AG20443 (cell line): ENCODE results near the gene BMPR2.
"Not testable (repeated sequence)": the region's sequence is repeated elsewhere in the genome, so short reads cannot be mapped to it uniquely, and the experiment has no call there.

Source experiments
- DNase-seq: peaks from one replicate; pipeline ENCODE4 v3.0.0; 2012; ENCODE audit warnings: low spot score, mixed read lengths

BMPR2 gene

GRCh38 chr2:202452744-202453143 lies 76.6 kb downstream of the BMPR2 start:
- DNase-seq: no peak

- DNase-seq: no peak
Observed at GRCh38 chr2:202454536-202454935, 78.4 kb downstream of the BMPR2 start.

DNA sequence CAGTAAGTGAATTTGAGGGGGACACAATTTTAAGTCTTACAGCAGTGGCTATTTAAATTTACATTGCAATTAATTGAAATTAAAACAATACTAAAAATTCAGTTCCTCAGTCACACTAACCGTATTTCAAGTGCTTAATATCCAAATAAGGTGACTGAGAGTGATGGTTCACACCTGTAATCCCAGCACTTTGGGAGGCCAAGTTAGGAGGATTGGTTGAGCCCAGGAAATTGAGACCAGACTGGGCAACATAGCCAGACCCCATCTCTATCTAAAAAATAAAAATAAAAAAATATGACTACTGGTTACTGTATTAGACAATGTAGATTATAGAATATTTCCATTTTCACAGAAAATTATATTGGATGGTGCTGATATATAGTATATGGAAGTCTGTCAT lies 79.0 kb downstream of the BMPR2 start:
- no peak for DNase-seq

DNA sequence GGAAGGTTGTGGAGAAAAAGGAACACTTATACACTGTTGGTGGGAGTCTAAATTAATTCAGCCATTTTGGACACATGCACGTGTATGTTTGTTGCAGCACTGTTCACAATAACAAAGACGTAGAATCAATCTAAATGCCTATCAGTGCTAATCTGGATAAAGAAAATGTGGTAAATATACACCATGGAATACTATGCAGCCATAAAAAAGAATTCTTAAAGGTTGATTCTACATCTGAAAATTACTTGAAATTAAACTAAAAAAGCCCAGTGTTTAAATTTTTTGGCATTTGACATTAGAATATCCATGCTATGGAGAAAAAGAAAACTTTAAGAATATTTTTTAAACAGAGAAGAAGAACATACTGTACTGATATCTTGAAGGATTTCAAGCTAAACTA lies 84.0 kb downstream of the BMPR2 start:
- DNase-seq: no peak

- no peak for DNase-seq
Observed at GRCh38 chr2:202479090-202479489, 103.0 kb downstream of the BMPR2 start.

- DNase-seq: no peak
Observed at GRCh38 chr2:202479610-202480009, 103.5 kb downstream of the BMPR2 start.

GRCh38 chr2:202486351-202486750 lies 110.2 kb downstream of the BMPR2 start:
- DNase-seq: no peak

- DNase-seq: no peak
Observed at GRCh38 chr2:202488671-202489070, 112.5 kb downstream of the BMPR2 start.

DNA sequence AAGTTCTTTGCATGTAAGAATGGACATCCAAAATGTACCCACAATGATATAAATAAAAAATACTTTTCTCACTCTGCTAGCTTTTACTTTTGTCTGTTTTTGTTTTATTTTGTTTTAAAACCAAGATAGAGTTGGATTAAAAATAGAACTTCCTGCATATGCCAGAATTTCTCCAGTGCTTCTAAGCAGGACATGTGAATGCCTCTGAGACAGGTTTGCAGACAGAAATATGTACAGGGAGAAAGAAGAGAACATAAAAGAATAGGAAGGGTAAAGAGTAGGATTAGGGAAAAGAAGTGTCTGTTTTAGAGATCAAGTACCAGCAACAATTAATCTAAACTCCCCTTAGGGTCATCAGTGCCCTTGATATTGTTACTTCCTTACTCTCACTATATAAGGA lies 114.4 kb downstream of the BMPR2 start:
- DNase-seq: no peak

GRCh38 chr2:202491514-202491913 lies 115.4 kb downstream of the BMPR2 start:
- no peak for DNase-seq

GRCh38 chr2:202494300-202495229 lies 118.4 kb downstream of the BMPR2 start:
- peak; percentile 52 for DNase-seq

- DNase-seq: no peak
Observed at GRCh38 chr2:202495230-202495604, 119.1 kb downstream of the BMPR2 start.

DNA sequence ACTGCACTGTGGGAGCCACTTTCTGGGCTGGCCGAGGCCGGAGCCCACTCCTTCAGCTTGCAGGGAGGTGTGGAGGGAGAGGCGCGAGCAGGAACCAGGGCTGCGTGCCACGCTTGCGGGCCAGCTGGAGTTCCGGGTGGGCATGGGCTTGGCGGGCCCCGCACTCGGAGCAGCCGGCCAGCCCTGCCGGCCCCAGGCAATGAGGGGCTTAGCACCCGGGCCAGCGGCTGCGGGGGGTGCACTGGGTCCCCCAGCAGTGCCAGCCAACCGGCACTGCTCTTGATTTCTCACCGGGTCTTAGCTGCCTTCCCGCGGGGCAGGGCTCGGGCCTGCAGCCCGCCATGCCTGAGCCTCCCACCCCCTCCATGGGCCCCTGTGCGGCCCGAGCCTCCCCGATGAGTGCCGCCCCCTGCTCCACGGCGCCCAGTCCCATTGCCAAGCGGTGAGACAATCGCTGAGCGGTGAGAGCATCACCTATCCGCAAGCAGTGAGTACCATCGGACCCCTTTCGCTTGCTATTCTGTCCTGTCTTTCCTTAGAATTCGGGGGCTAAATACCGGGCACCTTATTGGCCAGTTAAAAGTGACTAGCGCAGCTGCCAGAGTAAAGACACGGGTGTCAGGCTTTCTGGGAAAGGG lies 120.8 kb downstream of the BMPR2 start:
- DNase-seq: not testable (repeated sequence)

DNA sequence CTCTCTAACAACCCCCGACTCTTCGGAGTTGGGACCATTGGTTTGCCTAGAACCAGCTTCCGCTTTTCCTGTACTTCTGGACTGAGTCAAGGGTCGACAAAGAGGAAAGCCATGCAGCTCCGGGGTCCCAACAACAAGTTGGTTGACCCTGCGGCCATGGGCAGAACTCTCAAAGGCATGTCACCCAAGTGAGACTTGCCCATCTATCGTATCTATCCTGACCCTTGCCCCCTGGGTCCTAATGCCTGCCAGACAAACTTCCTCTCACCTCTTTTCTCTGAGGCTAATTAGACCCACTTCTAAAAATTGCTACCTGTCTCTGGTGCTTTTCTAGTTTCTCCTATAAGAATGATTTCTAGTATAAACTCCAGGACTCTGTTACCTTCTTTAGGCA lies 121.3 kb downstream of the BMPR2 start:
- not testable (repeated sequence) for DNase-seq

GRCh38 chr2:202499841-202500240 lies 123.7 kb downstream of the BMPR2 start:
- not testable (repeated sequence) for DNase-seq

DNA sequence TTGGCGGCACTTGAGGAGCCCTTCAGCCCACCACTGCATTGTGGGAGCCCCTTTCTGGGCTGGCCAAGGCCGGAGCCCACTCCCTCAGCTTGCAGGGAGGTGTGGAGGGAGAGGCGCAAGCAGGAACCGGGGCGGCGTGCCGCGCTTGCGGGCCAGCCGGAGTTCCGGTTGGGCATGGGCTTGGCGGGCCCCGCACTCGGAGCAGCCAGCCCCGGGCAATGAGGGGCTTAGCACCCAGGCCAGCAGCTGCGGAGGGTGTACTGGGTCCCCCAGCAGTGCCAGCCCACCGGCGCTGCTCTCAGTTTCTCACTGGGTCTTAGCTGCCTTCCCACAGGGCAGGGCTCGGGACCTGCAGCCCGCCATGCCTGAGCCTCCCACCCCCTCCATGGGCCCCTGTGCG lies 127.1 kb downstream of the BMPR2 start:
- DNase-seq: not testable (repeated sequence)

DNA sequence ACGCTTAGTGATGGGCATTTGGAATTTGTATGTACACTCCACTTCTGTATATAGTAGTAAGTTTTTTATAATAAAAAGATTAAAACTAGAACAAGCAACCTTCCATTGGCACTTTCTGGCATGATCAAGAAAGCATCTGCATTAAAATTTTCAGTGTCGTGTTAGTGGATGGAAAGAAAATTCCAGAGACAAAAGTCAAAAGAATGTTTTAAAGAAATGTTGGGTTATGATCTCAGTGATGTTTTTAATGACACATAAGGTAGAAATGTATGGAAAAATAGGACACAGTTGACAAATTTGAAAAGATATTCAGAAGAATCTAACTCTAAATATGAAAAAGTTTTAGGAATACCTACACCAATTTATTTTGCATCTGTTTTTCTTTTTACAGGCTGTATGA lies 132.6 kb downstream of the BMPR2 start:
- peak; percentile 21 for DNase-seq

GRCh38 chr2:202510911-202511310 lies 134.8 kb downstream of the BMPR2 start:
- peak; percentile 20 for DNase-seq

DNA sequence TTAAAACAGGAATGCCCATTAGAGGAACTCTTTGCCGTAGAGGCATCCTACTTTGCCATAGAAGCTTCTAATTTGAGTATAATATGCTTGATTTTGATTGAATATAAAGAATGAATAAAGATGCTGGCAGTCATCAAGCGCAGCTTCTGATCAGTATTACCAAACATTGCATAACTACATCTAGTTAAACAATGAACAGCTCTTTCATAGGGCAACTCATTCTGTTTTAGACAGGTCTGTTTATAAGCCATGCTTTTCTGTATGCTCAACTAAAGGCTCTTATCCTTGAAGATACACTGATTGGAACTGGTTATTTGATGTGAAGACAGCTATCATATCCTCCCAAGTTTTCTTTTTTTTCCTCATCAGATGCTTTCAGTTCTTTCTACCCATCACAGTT lies 136.0 kb downstream of the BMPR2 start:
- DNase-seq: no peak

DNA sequence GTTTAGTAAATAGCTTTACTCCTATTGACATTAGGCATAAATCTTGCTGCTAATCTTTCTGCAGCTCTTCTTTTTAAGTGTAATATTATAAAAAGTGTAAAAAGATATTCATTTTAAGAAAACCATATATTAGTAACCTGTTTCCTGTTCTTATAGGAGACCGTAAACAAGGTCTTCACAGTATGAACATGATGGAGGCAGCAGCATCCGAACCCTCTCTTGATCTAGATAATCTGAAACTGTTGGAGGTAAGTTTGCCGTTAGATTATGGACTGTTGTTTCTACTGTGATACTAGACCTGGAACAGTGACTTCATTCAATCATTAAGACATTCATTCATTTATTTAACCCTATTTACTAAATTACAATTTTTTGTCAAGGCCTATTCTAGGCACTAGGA lies 138.6 kb downstream of the BMPR2 start:
- DNase-seq: no peak

GRCh38 chr2:202519453-202519852 lies 143.3 kb downstream of the BMPR2 start:
- DNase-seq: no peak

DNA sequence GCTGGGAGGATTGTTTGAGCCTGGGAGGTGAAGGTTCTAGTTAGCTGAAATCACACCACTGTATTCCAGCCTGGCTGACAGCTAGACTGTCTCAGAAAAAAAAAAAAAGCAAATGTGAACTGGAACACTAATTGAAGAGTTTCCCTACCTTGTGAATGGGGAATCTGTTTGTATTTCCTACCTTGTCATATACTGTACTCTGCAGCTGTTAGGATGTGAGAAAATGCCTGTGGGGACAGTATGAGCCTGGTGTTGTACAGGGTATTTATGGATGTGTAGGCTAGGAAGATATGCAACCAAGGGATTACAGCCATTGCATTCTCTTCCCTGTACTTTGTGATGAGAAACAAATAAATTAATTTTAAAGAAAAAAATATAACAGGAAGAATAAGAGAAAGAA lies 145.3 kb downstream of the BMPR2 start:
- DNase-seq: no peak

DNA sequence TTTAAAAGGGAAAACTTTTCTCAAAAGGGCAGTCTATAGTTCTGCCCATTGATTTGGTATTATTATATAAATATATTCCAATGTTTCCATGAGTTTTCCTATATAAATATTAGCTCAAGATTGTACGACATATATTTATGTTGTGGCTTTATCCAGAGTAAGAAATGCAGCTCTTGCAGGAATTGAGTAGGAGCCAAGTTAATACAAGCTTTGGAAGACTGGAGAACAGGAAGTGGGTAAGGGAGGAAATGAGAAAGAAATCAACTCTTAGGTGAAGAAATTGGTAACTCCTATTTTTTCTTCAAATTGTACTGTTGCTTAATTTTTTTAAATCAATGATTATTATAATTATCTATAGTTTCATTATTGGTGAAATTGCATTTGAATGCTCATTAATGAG lies 153.3 kb downstream of the BMPR2 start:
- no peak for DNase-seq

DNA sequence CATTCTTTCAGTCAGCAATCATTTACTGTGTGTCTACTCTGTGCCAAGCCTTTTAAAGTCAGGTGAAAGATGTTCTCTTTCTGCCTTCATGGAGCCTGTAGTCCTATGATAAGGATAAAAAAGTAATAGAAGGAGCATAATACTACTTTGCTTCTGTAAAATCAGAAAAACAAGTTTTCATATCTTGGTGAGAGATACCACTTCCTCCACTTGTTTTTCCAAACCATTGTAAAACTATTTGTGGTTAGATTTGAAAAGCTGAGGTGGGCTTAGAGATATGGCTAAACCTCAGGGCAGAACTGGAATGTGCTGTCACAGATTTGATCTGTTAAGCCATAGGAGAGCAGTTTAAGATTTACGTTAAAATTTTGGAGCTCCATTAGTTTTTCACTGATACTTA lies 153.9 kb downstream of the BMPR2 start:
- no peak for DNase-seq
